SU-DHL-6 (cell line): ENCODE data around the gene UPK1B.

Experiments used
- H2AFZ ChIP-seq: fragments of 200-600 bp; sonication (generic); 2 replicates; pipeline ENCODE4 v1.6.1; 2014; ENCODE audit warnings: low read depth, mild to moderate bottlenecking, moderate library complexity, mixed read lengths, antibody characterized with exemption, low read length; ENCODE audit not compliant: severe bottlenecking
- H3F3A ChIP-seq: fragments of 200-600 bp; shearing (Covaris generic); 2 replicates; pipeline ENCODE4 v1.6.0; 2016; ENCODE audit warnings: antibody characterized with exemption, mild to moderate bottlenecking; ENCODE audit not compliant: insufficient read depth
- H3K27ac ChIP-seq: fragments of 200-600 bp; sonication (generic); 2 replicates; pipeline ENCODE4 v1.5.1; 2016; ENCODE audit warnings: low read depth, mild to moderate bottlenecking, low read length, moderate library complexity, mixed read lengths
- H3K27me3 ChIP-seq: fragments of 200-600 bp; sonication (generic), shearing (Covaris generic); 2 replicates; pipeline ENCODE4 v1.6.0; 2014; ENCODE audit warnings: mild to moderate bottlenecking, low read length
- H3K36me3 ChIP-seq: fragments of 200-600 bp; sonication (generic); 2 replicates; pipeline ENCODE4 v1.6.1; 2014; ENCODE audit warnings: mild to moderate bottlenecking, low read length, mixed read lengths
- H3K4me2 ChIP-seq: fragments of 300-600, 200-600 bp; shearing (Covaris generic), sonication (generic); 2 replicates; pipeline ENCODE4 v1.6.0; 2014; ENCODE audit warnings: low read length, low read depth, mild to moderate bottlenecking; ENCODE audit not compliant: poor library complexity, severe bottlenecking
- H3K4me3 ChIP-seq: fragments of 200-600 bp; sonication (generic); 2 replicates; pipeline ENCODE4 v1.5.1; 2014; ENCODE audit warnings: antibody characterized with exemption, low read length, mild to moderate bottlenecking, mixed read lengths; ENCODE audit not compliant: insufficient read depth, poor library complexity, severe bottlenecking
- H3K79me2 ChIP-seq: fragments of 200-600 bp; sonication (generic); 2 replicates; pipeline ENCODE4 v1.6.1; 2014; ENCODE audit warnings: mild to moderate bottlenecking, low read length, moderate library complexity; ENCODE audit not compliant: insufficient read depth
- H3K9ac ChIP-seq: fragments of 200-600 bp; sonication (generic); 2 replicates; pipeline ENCODE4 v1.7.0; 2014; ENCODE audit warnings: mild to moderate bottlenecking, low read length
- H3K9me2 ChIP-seq: fragments of 200-600 bp; sonication (generic); replicated peaks from 2 replicates; pipeline ENCODE4 v1.6.1; 2014; ENCODE audit warnings: low read length; ENCODE audit not compliant: insufficient read depth
- H3K9me3 ChIP-seq: fragments of 200-600 bp; sonication (generic); 2 replicates; pipeline ENCODE4 v1.6.1; 2014; ENCODE audit warnings: low read length, mixed read lengths; ENCODE audit not compliant: insufficient read depth
- H4K20me1 ChIP-seq: fragments of 200-600 bp; sonication (generic); 2 replicates; pipeline ENCODE4 v1.6.1; 2014; ENCODE audit warnings: low read depth, mild to moderate bottlenecking, antibody characterized with exemption, low read length, moderate library complexity, mixed read lengths
- EZH2phosphoT487 ChIP-seq: fragments of 200-600 bp; sonication (generic), shearing (Covaris generic); conservative IDR thresholded peaks from 2 replicates; pipeline ENCODE4 v1.6.1; 2018; ENCODE audit warnings: mild to moderate bottlenecking, antibody characterized with exemption, low read length, moderate library complexity, mixed read lengths
- TF ChIP-seq, protein P1 (sequence below): fragments of 200-600 bp; sonication (generic); IDR thresholded peaks from one replicate; pipeline ENCODE4 v1.5.1; 2017; ENCODE audit warnings: antibody characterized with exemption, mild to moderate bottlenecking, low read length, moderate library complexity; ENCODE audit not compliant: insufficient read depth, poor library complexity, severe bottlenecking

UPK1B gene

DNA sequence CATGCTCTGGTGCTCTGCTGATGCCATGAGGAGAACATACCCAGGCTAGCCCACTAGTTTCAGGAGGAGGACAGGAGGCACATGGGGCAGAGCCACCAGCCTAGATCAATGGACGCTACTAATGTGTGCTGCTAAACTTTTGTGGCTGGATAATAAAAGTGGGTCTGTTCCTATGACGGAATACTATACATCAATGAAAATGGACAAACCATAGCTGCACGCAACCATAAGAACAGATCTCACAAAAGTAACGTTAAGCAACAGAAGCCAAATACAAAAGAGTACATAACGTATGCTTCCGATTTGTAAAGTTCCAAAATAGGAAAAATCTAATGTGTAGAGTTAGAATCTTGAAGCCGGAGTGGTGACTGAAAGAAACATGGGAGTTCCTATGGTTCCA is 55.8 kb downstream of the UPK1B start:
- no peak overlapping the region for H3K4me2 ChIP-seq
- no peak overlapping the region for H3K27ac ChIP-seq
- H3K9me3 ChIP-seq = no peaks in the 10 kb centered on the region
- H3K79me2 ChIP-seq = no peaks in the 10 kb centered on the region; the same call in 1 of the 2 replicates
- no peak overlapping the region for H2AFZ ChIP-seq
- H3K36me3 ChIP-seq = peaks cover 26% of the 10 kb centered on the region; the same call in 1 of the 2 replicates
- H3K27me3 ChIP-seq = no peaks in the 10 kb centered on the region
- TF ChIP-seq EZH2phosphoT487 = no peak
- TF ChIP-seq, protein P1, sequence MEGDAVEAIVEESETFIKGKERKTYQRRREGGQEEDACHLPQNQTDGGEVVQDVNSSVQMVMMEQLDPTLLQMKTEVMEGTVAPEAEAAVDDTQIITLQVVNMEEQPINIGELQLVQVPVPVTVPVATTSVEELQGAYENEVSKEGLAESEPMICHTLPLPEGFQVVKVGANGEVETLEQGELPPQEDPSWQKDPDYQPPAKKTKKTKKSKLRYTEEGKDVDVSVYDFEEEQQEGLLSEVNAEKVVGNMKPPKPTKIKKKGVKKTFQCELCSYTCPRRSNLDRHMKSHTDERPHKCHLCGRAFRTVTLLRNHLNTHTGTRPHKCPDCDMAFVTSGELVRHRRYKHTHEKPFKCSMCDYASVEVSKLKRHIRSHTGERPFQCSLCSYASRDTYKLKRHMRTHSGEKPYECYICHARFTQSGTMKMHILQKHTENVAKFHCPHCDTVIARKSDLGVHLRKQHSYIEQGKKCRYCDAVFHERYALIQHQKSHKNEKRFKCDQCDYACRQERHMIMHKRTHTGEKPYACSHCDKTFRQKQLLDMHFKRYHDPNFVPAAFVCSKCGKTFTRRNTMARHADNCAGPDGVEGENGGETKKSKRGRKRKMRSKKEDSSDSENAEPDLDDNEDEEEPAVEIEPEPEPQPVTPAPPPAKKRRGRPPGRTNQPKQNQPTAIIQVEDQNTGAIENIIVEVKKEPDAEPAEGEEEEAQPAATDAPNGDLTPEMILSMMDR = no peak
- H4K20me1 ChIP-seq = no peaks in the 10 kb centered on the region
- no peak overlapping the region for H3K9ac ChIP-seq
- no peaks in the 10 kb centered on the region for H3F3A ChIP-seq
- no peaks in the 10 kb centered on the region for H3K9me2 ChIP-seq
- no peak overlapping the region for H3K4me3 ChIP-seq

DNA sequence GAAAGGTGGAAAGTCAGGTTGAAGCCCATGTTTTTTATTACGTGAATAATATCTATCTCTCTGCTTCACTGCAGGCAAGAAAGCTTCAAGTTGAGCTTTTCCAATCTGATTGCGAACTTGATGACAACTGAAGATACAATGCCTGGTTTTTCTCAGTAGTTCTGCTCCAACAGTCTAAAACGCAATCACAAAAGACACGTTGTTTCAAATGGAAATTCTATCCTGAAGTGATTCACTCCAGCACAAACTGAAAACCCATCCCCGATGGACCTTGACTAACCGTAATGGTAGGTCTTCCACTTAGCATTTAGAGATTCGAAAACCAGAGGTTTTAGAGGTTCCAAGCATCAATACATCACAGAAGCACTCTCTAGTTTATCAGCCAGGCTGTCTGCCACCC is 56.7 kb downstream of the UPK1B start:
- Histone ChIP-seq H3K27ac (no peak overlapping the region), H3K27me3 (no peaks in the 10 kb centered on the region), H3K79me2 (no peaks in the 10 kb centered on the region; the same call in 1 of the 2 replicates), H3K4me3 (no peak overlapping the region), H3K4me2 (no peak overlapping the region), H3K9ac (no peak overlapping the region), H3F3A (no peaks in the 10 kb centered on the region), H3K36me3 (peaks cover 29% of the 10 kb centered on the region; the same call in 1 of the 2 replicates), H3K9me3 (no peaks in the 10 kb centered on the region), H4K20me1 (no peaks in the 10 kb centered on the region), H3K9me2 (no peaks in the 10 kb centered on the region), H2AFZ (no peak overlapping the region)
- TF ChIP-seq, protein P1 = no peak
- TF ChIP-seq EZH2phosphoT487 = no peak

DNA sequence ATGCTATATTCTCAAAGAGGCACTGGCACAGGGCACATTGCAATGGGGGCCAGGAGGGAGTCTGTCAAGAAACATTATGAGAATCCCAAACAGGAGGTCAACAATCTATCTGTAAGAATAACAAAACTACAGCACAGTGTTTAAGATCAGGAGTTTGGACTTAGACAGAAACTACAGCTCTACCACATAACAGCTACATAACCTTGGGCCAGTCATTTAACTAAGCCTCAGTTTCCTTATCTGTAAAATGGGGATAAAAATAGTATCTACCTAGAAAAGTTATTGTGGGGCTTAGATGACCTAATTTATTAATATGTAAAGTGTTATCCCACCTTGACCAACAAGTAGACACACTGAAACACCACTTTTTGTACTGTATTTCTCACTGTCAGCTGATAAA is 57.3 kb downstream of the UPK1B start:
- no peak overlapping the region for H3K9ac ChIP-seq
- no peaks in the 10 kb centered on the region for H4K20me1 ChIP-seq
- peaks cover 33% of the 10 kb centered on the region; the same call in 1 of the 2 replicates for H3K36me3 ChIP-seq
- no peaks in the 10 kb centered on the region for H3K9me2 ChIP-seq
- TF ChIP-seq, protein P1 = no peak
- TF ChIP-seq EZH2phosphoT487 = no peak
- H2AFZ ChIP-seq = no peak overlapping the region
- H3K27ac ChIP-seq = no peak overlapping the region
- no peaks in the 10 kb centered on the region for H3K27me3 ChIP-seq
- H3K4me2 ChIP-seq = no peak overlapping the region
- no peaks in the 10 kb centered on the region; the same call in 1 of the 2 replicates for H3K79me2 ChIP-seq
- no peak overlapping the region for H3K4me3 ChIP-seq
- H3F3A ChIP-seq = no peaks in the 10 kb centered on the region
- no peaks in the 10 kb centered on the region for H3K9me3 ChIP-seq

DNA sequence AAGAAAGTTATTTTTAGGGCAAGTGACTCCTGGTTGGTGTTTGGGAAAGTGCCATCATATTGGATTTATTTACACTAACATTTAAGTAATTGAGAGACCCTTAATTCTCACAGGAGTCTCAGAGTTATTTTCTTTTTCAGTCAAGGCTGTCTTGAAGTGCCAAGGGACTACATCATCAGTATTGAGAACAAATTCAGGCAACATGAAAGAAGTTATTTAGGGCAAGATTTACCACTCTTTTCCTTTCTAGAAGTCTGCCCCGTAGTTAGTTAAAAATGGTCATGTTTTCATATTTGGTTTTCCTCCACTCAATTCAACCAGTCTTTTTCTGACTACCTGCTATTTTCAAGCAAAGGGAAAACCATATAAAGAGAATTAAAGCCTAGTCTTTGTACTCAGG is 61.2 kb downstream of the UPK1B start:
- no peak overlapping the region for H3K4me2 ChIP-seq
- no peaks in the 10 kb centered on the region for H3F3A ChIP-seq
- peaks cover 26% of the 10 kb centered on the region; the same call in 1 of the 2 replicates for H3K36me3 ChIP-seq
- H3K4me3 ChIP-seq = no peak overlapping the region
- TF ChIP-seq, protein P1 = no peak
- no peak for TF ChIP-seq EZH2phosphoT487
- H4K20me1 ChIP-seq = no peaks in the 10 kb centered on the region
- H3K9ac ChIP-seq = no peak overlapping the region
- H3K9me2 ChIP-seq = no peaks in the 10 kb centered on the region
- peaks cover 14% of the 10 kb centered on the region for H3K79me2 ChIP-seq
- H3K27ac ChIP-seq = no peak overlapping the region
- no peaks in the 10 kb centered on the region for H3K27me3 ChIP-seq
- H2AFZ ChIP-seq = no peak overlapping the region
- no peaks in the 10 kb centered on the region for H3K9me3 ChIP-seq
